Astrocyte of the spinal cord (primary cell): ENCODE measurements around the gene ELAC1.
"Not testable (repeated sequence)": the region's sequence is repeated elsewhere in the genome, so short reads cannot be mapped to it uniquely, and the experiment has no call there.

ENCODE experiments used
- DNase-seq: peaks from one replicate; pipeline ENCODE4 v3.0.0; 2011; ENCODE audit warnings: low read depth, low spot score
- H3K4me3 ChIP-seq: 2 replicates; pipeline ENCODE4 v1.5.1; 2011; ENCODE audit warnings: low read depth, mild to moderate bottlenecking, low read length, moderate library complexity
- CTCF ChIP-seq: IDR thresholded peaks from 2 replicates; pipeline ENCODE4 v1.5.1; 2012; ENCODE audit warnings: low read depth, mild to moderate bottlenecking, low read length, inconsistent platforms
- in situ Hi-C: cut with HindIII; loops from 2 replicates; pipeline ENCODE4 v1.10.0; 2017; ENCODE audit warnings: low sequenced_read_pairs

Gene ELAC1

DNA sequence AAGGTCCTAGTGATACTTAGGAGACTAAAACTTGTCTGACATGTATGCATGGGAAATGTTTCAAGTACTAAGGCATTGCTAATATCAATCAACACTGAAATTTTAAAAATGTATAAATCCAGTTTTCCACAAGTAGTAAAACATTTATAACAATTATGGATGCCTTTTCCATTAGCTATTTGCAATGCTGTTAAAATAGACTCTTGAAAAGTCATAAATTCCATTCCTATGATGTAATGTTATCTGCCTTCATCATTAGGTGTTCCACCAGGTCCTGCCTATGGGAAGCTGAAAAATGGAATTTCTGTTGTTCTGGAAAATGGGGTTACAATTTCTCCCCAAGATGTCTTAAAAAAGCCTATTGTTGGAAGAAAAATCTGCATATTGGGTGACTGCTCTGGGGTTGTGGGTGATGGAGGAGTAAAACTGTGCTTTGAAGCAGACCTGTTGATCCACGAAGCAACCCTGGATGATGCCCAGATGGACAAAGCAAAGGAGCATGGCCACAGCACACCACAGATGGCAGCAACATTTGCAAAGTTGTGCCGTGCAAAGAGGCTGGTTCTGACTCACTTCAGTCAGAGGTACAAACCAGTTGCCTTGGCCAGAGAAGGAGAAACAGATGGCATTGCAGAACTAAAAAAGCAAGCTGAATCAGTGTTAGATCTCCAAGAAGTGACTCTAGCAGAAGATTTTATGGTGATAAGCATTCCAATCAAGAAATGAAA lies 18.7 kb downstream of the ELAC1 start:
- no peak for TF ChIP-seq CTCF
- DNase-seq = peak; percentile 23
- in situ Hi-C loops = no loop called here
- no peak overlapping the region for H3K4me3 ChIP-seq

DNA sequence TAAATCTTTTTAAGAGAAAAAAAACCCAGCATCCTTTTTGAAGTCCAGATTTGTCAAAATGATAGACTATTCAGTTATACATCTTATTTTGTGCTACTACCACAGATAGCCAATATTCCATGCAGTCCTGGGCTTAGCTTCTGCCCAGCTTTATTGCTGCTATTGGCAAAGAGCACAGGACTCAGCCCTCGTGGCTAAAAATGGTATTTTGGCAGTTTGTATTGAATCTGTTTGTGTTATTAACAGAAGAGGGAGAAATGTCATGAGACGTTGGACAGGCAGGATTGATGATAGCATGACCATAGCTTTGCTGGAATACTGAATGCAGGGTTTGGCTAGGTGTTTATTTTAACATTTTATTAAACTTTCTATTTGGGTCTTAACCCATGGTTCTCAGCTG lies 19.4 kb downstream of the ELAC1 start:
- in situ Hi-C loops = no loop called here
- DNase-seq = no peak
- no peak overlapping the region for H3K4me3 ChIP-seq
- no peak for TF ChIP-seq CTCF

DNA sequence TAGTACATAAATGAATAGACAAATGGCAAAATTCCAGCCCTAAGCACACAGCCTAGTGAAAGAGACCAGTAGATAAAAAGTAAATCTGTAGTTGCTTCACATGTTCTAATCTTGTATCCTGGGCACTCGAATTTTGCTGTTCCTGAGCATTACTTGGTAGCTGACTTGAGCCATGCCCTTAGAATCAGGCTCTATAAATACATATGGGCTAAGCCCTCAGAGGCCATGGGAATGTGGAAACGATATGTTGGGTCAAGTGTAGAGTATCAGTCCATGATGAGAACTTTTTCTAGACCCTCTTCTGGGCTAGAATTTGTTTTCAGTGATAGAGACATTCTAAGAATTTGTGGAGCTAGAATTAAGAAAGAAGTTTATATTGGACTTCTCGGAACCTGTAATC lies 21.9 kb downstream of the ELAC1 start:
- no peak for DNase-seq
- TF ChIP-seq CTCF = no peak
- in situ Hi-C loops = no loop called here
- no peak overlapping the region for H3K4me3 ChIP-seq

DNA sequence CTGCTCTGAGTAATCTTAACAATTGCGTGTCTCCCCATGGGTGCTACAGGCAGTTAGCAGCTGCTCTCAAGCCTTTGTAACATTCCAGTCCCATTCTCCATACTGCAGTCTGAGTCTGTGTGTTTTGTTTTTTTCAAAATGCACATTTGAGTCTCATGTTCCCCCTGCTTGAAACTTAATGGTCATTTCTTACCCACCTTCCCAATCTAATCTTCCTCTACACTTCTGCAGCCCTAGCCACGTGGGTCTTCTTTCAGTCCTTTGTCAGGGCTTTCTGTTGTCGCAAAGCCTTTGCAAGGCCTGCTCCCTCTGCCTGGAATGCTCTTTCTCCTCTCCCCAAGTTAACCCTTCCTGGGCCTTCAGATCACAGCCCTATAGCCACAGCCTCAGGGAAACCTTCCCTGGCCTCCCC lies 24.5 kb downstream of the ELAC1 start:
- DNase-seq = no peak
- H3K4me3 ChIP-seq = no peak overlapping the region
- no peak for TF ChIP-seq CTCF
- in situ Hi-C loops = no loop called here

DNA sequence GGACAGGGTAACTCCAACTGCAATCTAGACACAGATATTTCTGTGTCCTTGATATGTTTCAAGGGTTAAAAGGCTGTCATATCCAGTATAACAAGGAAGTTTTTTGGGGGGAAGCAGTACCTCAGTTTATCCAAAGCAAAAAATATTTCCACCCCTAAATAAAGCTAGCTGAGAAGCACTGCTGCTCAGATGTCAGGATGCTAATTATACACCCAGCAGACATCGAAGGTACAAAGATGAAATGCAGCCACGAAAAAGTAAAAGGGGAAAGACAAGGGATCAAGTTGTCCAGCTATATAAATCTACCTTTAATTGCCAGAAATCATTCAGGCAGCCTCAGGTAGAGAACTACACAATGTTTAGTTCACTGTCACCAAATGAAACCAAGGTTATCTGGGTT lies 26.2 kb downstream of the ELAC1 start:
- no peak for TF ChIP-seq CTCF
- no peak for DNase-seq
- in situ Hi-C loops = no loop called here
- H3K4me3 ChIP-seq = no peak overlapping the region

DNA sequence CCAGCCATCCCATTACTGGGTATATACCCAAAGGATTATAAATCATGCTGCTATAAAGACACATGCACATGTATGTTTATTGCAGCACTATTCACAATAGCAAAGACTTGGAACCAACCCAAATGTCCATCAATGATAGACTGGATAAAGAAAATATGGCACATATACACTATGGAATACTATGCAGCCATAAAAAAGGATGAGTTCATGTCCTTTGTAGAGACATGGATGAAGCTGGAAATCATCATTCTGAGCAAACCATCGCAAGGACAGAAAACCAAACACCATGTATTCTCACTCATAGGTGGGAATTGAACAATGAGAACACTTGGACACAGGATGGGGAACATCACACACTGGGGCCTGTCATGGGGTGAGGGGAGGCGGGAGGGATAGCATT lies 35.3 kb downstream of the ELAC1 start:
- DNase-seq, H3K4me3 ChIP-seq, in situ Hi-C loops: not testable (repeated sequence)

GRCh38 chr18:51006061-51006818 lies 38.4 kb downstream of the ELAC1 start:
- TF ChIP-seq CTCF = no peak
- no peak overlapping the region for H3K4me3 ChIP-seq
- in situ Hi-C loops = no loop called here
- no peak for DNase-seq
